NAMALWA (cell line): ENCODE results near the gene CDK5R2.

Experiments
- DNase-seq: peaks from one replicate; pipeline ENCODE4 v3.0.0-alpha.2; 2015; ENCODE audit warnings: low spot score

The CDK5R2 gene

GRCh38 chr2:219003979-219004378, 44.5 kb downstream of the CDK5R2 start:
- DNase-seq, result no peak

DNA sequence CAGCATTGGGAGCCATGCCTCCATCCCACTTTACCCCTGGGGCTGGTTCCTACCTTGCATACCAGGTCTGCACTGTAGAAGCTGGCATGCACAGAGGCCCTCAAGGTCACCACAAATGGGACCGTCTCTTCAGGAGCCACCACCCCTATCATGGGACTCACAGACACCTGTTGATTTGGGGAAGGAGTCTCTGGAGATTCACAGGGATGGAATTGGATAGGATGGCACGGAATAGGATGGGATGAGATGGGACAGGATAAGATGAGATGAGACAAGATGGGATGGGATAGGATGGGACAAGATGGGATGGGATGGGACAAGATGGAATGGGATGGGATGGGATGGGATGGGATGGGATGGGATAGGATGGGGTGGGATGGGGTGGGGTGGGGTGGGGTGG, 49.8 kb downstream of the CDK5R2 start:
- no peak for DNase-seq

DNA sequence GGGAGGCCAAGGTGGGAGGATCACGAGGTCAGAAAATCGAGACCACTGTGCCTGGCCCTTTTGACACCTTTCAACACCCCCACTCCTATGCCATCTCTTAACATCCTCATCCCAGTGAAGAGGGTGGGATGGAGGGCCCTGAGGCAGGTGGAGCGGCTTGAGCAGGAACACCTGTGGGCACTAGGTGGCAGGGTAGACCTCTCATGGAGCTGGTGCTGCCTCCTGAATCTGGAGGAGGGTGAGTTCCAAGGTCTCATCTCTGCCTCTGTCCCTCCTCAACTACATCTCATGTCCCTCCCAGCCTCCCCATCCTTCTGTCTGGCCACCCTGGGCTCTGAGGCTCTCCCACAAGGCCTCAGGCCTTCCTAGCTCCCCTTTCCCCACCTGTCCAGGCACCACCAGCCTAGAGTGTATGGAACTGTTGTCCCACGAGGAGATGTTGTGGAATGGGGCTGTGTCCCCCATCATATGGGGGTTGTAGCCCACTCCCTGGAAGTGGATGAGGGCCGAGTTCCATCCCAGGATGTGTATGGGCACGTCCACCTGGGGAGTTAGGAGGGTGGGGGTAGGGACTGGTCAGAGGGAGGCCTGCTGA, 50.8 kb downstream of the CDK5R2 start:
- DNase-seq, result peak; percentile 50

DNA sequence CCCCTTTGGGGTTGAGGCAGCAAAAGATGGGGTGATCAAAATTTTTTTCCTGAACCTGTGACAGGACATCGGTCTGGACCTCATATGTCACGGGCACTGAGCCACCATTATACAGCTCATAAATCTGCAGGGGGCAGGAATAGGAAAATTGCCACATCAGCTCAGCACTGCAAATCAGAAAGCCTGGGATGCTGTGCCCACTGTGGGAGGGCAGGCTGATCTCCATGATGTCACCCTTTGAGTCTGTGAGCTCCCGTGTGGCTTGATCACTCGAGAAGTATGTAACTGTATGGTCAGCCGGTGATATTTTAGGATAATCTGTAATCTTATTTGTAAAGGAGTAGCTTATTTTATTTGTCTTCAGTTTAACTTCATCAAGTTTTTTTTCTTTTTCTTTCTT, 51.4 kb downstream of the CDK5R2 start:
- no peak for DNase-seq
